Measurements from ENCODE around the gene PPP2R5E.

The PPP2R5E gene

DNA sequence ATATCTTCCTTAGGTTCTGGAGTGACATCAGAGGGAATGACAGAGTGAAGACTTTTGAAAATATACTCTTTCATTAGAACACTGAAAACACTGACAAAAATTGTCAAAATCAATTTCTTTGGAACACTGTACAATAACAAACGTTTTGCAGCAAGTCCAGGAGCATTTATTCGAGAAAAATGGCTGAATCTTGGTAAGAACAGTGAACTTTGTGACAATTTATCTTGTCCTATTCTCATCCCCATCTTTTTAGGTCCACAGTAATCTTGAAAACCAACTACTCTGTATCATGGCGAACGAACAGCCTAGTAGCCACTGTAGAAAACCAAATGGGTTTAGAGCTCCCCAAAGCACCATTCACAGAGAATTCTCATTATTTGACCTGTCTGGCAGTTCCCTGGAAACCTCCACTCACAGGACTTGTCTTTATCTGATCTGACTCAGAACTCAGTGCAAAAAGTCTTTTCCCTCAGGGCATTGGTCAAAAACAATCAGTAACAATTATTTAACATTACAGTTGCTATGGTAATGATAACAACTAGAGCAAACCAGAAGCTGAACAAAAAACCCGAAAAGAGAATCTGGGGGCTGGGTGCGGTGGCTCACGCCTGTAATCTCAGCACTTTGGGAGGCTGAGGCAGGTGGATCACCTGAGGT, 20.3 kb upstream of the PPP2R5E start:
- ChIA-PET POLR2A (ENCODE audit: low non-redundant PET) (no interaction called here), CTCF (interaction anchor here (0.6 kb wide), 1 partner anchor 811 kb away, joined by 4 read pairs; no protein-coding TSS in a partner anchor)
- H3K27ac ChIP-seq: no peak overlapping the region
- TF ChIP-seq, protein P1, sequence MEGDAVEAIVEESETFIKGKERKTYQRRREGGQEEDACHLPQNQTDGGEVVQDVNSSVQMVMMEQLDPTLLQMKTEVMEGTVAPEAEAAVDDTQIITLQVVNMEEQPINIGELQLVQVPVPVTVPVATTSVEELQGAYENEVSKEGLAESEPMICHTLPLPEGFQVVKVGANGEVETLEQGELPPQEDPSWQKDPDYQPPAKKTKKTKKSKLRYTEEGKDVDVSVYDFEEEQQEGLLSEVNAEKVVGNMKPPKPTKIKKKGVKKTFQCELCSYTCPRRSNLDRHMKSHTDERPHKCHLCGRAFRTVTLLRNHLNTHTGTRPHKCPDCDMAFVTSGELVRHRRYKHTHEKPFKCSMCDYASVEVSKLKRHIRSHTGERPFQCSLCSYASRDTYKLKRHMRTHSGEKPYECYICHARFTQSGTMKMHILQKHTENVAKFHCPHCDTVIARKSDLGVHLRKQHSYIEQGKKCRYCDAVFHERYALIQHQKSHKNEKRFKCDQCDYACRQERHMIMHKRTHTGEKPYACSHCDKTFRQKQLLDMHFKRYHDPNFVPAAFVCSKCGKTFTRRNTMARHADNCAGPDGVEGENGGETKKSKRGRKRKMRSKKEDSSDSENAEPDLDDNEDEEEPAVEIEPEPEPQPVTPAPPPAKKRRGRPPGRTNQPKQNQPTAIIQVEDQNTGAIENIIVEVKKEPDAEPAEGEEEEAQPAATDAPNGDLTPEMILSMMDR (conservative IDR thresholded peaks at IDR 0.05; ENCODE audit: low read depth): no peak
- DNase-seq (ENCODE audit: low spot score): peak; percentile 51

DNA sequence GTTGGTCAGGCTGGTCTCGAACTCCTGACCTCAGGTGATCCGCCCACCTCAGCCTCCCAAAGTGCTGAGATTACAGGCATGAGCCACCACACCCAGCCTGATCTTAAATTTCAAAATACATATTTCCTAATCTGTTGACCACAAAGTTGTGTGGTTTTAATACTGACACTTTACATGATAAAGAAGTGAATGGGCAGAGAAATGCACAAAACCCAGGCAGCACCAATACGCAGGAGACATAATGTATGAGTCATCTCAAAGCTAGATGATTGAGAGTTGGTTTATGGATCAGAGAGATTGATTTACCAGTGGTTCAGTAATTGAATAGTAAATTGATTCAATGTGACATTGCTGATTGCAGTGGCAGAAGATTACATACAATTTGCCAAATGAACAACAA, 19.2 kb upstream of the PPP2R5E start:
- H3K27ac ChIP-seq: no peak overlapping the region
- TF ChIP-seq, protein P1 (conservative IDR thresholded peaks at IDR 0.05; ENCODE audit: low read depth): no peak
- ChIA-PET POLR2A (ENCODE audit: low non-redundant PET) (no interaction called here), CTCF (interaction anchor here (0.7 kb wide), 1 partner anchor 207 kb away, joined by 3 read pairs; no protein-coding TSS in a partner anchor)
- DNase-seq (ENCODE audit: low spot score): no peak

DNA sequence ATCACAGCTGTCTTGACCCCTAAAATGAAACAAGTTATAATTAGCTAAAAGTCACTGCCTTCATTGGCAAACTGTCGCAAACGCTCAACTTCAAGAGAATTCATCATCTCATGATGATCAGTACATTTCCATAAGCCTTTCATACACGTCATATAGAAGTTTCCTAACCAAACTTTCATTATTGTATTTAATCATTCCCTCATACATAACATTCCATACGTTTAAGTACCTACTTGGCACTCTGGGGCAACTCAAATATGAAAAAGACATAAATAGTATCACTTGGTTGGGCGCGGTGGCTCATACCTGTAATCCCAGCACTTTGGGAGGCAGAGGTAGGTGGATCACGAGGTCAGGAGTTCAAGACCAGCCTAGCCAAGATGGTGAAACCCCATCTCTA, 12.4 kb upstream of the PPP2R5E start:
- H3K27ac ChIP-seq: no peak overlapping the region
- TF ChIP-seq, protein P1 (conservative IDR thresholded peaks at IDR 0.05; ENCODE audit: low read depth): no peak
- no peak for DNase-seq (ENCODE audit: low spot score)
- CTCF ChIA-PET: interaction anchor here (0.6 kb wide), 1 partner anchor 15 kb away, joined by 4 read pairs; no protein-coding TSS in a partner anchor
- POLR2A ChIA-PET (ENCODE audit: low non-redundant PET): no interaction called here

DNA sequence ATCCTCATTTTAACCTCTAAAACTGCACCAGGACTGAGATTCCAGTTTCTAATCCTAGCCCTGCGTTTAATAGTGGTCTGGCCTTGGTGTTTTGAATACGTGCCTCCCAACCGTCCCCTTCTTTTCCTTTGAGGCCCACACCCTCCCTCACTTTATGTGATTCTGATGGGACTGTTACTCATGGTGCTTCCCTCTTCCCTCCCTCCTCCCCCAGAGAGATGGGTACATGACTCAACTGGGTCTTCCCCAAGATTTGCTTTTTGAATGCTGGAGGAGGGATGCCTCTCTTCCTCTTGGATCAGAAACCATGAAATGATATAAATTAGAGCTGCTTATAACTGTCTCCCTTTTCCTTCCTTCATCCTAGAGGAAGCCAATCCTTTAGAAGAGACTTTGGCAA, 8.2 kb upstream of the PPP2R5E start:
- TF ChIP-seq, protein P1 (conservative IDR thresholded peaks at IDR 0.05; ENCODE audit: low read depth): no peak
- CTCF ChIA-PET: interaction anchor here (0.6 to 0.7 kb wide), 3 partner anchors 72 to 241 kb away, joined by 3 read pairs; no protein-coding TSS in a partner anchor
- peak; percentile 49 for DNase-seq (ENCODE audit: low spot score)
- POLR2A ChIA-PET (ENCODE audit: low non-redundant PET): no interaction called here
- no peak overlapping the region for H3K27ac ChIP-seq

DNA sequence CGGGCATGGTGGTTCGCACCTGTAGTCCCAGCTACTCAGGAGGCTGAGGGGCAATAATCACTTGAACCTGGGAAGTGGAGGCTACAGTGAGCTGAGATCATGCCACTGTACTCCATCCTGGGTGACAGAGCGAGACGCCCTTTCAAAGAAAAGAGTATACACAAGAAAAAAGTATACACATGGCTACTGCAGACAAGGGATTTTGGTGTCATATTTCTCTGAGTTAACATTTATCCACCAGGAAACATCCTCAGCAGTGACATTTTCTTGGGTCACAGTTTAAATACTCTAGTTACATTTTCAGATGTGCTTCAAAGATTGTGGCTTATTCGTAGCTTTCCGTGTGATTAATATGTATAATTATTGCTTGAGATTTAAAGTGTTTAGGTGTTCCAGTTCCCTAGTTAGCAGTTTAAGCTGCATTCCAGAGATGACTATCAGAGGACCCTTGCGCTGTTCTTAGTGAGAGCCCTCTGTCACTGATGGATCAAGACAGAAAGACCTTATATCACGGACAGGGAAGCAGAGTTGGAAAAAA, 4.7 kb upstream of the PPP2R5E start:
- H3K27ac ChIP-seq: no peak overlapping the region
- DNase-seq (ENCODE audit: low spot score): no peak
- TF ChIP-seq, protein P1 (conservative IDR thresholded peaks at IDR 0.05; ENCODE audit: low read depth): no peak
- ChIA-PET POLR2A (ENCODE audit: low non-redundant PET) (no interaction called here), CTCF (interaction anchor here (0.5 kb wide), 1 partner anchor 105 kb away, joined by 5 read pairs; no protein-coding TSS in a partner anchor)

DNA sequence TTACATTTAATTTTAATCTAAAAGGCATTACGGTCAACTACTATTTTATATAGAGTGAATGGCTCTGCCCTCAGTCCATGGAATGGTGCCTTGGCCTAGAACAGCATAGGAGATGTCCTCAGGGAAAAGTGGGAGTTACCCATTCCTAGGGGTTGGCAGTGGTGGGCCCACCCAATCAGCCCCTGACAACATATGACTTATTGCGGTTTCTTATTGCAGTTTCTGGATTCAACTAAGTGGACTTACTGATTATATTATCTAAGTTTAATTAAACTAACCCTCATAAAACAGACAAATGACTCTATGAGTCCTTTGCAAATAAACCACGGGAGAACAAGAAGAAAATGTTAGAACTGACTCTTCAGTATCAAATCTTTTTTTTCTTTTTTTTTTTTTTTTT, 2.3 kb upstream of the PPP2R5E start:
- DNase-seq (ENCODE audit: low spot score): no peak
- H3K27ac ChIP-seq: no peak overlapping the region
- TF ChIP-seq, protein P1 (conservative IDR thresholded peaks at IDR 0.05; ENCODE audit: low read depth): no peak
- ChIA-PET CTCF (interaction anchor here (0.8 kb wide), 1 partner anchor 95 kb away, joined by 4 read pairs; no protein-coding TSS in a partner anchor), POLR2A (ENCODE audit: low non-redundant PET) (no interaction called here)

Data from RWPE1 (cell line).